Tibial artery (tissue), 4 donors: ENCODE data around the gene LAP3.

Experiments used
- DNase-seq, 2 donors: peaks; one replicate each; pipeline ENCODE4 v3.0.0-alpha.2; 2019
- H3K27ac ChIP-seq, 2 donors: fragments of 200-600 bp; sonication (generic) in 1 of 2; 1 replicate in 1 of 2; 2 replicates in 1 of 2; pipeline ENCODE4 v1.5.1; 2018 to 2019; ENCODE audit warnings: mild to moderate bottlenecking in 1 of 2
- H3K27me3 ChIP-seq, 2 donors: fragments of 200-600 bp; sonication (generic) in 1 of 2; one replicate each; pipeline versions ENCODE4 v1.5.1 to v1.6.0; 2016 to 2019
- H3K36me3 ChIP-seq, 3 donors: fragments of 200-600 bp; sonication (generic) in 2 of 3; one replicate each; pipeline ENCODE4 v1.5.1; 2016 to 2019; ENCODE audit warnings: mild to moderate bottlenecking in 2 of 3
- H3K4me1 ChIP-seq, 4 donors: fragments of 200-600 bp; sonication (generic) in 2 of 4; 1 replicate in 3 of 4; 2 replicates in 1 of 4; pipeline ENCODE4 v1.5.1; 2016 to 2019
- H3K4me3 ChIP-seq, 2 donors: fragments of 200-600 bp; sonication (generic) in 1 of 2; 1 replicate in 1 of 2; 2 replicates in 1 of 2; pipeline ENCODE4 v1.5.1; 2018 to 2019; ENCODE audit warnings: mild to moderate bottlenecking in 2 of 2
- H3K9me3 ChIP-seq, 3 donors: fragments of 200-600 bp; sonication (generic) in 1 of 3; one replicate each; pipeline ENCODE4 v1.5.1; 2016 to 2019
- CTCF ChIP-seq, 2 experiments: fragments of 200-600 bp in 1 of 2; fragments of 450-650 bp in 1 of 2; IDR thresholded peaks; one replicate each; pipeline ENCODE4 v1.5.1; 2017 to 2019; ENCODE audit warnings: antibody characterized with exemption in 2 of 2, mild to moderate bottlenecking in 1 of 2, moderate library complexity in 1 of 2
- intact Hi-C: fragments of 100-400 bp; cut with DNase I; formaldehyde crosslinking; loops from one replicate; pipeline ENCODE4 v1.15.0; 2023; ENCODE audit warnings: low total_unique reads

Gene LAP3

GRCh38 chr4:17623451-17624001 is 46.5 kb downstream of the LAP3 start:
- no peak for TF ChIP-seq CTCF (IDR thresholded peaks at IDR 0.05)
- no peak for DNase-seq
- intact Hi-C loops: no loop called here
- H3K4me1 ChIP-seq: peaks cover 0 to 13% (median 7%) of the 10 kb centered on the region in 4 donors
- no peak overlapping the region for H3K27ac ChIP-seq
- H3K36me3 ChIP-seq: peaks cover 82 to 98% (median 87%) of the 10 kb centered on the region in 3 donors
- H3K4me3 ChIP-seq: no peak overlapping the region
- no peaks in the 10 kb centered on the region for H3K9me3 ChIP-seq
- H3K27me3 ChIP-seq: no peaks in the 10 kb centered on the region

DNA sequence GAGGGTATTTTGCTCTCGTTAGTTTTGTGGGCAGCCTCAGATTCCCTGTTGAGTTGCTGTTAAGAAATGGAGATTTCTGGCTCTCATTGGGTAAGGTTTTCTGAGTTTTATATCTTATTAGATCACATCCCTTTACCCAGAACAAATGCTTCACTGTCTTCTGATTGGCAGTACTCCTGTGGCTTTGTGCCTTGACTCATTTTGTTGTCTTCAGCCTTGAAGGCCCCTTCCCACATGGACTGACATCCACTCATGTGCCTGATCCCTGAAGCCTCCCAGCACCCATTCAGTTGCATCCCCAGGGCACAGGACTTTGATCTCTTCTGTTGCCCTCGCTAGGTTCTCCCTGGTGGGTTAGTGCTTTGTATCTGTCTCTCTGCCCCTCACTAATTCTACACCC is 47.8 kb downstream of the LAP3 start:
- TF ChIP-seq CTCF (IDR thresholded peaks at IDR 0.05): no peak
- no peak for DNase-seq
- no peaks in the 10 kb centered on the region for H3K27me3 ChIP-seq
- peaks cover 82 to 95% (median 87%) of the 10 kb centered on the region in 3 donors for H3K36me3 ChIP-seq
- no peaks in the 10 kb centered on the region for H3K9me3 ChIP-seq
- H3K4me1 ChIP-seq: no peaks in the 10 kb centered on the region
- H3K27ac ChIP-seq: no peak overlapping the region
- intact Hi-C loops: no loop called here
- no peak overlapping the region for H3K4me3 ChIP-seq

GRCh38 chr4:17630228-17630627 is 53.2 kb downstream of the LAP3 start:
- no peak for TF ChIP-seq CTCF (IDR thresholded peaks at IDR 0.05)
- H3K4me1 ChIP-seq: no peaks in the 10 kb centered on the region
- H3K9me3 ChIP-seq: no peaks in the 10 kb centered on the region
- intact Hi-C loops: no loop called here
- DNase-seq: no peak
- no peak overlapping the region for H3K27ac ChIP-seq
- no peaks in the 10 kb centered on the region for H3K27me3 ChIP-seq
- H3K4me3 ChIP-seq: no peak overlapping the region
- H3K36me3 ChIP-seq: peaks cover 60 to 92% (median 79%) of the 10 kb centered on the region in 3 donors

DNA sequence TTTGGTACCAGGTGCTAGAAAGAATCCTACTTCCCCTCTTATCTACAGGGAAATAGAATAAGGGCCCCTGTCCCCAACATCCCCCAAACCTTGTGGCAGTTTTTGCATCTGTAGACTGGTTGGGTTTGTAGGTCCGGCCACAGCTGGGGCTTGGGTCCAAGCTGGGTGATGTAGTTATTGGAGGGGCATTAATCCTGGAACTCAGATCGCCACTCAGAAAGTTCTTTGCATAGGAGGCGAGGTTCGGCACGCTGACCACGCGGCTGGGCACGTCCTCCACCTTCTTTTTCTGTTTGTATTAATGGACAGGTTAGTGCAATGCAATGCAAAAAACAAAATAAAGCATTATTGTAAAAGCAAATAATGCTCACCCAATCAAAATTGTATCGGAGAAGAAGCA is 56.6 kb downstream of the LAP3 start:
- intact Hi-C loops: no loop called here
- no peak for TF ChIP-seq CTCF (IDR thresholded peaks at IDR 0.05)
- peaks cover 27 to 64% (median 46%) of the 10 kb centered on the region in 3 donors for H3K36me3 ChIP-seq
- H3K9me3 ChIP-seq: no peaks in the 10 kb centered on the region
- no peak for DNase-seq
- H3K27me3 ChIP-seq: no peaks in the 10 kb centered on the region
- no peak overlapping the region for H3K4me3 ChIP-seq
- H3K27ac ChIP-seq: no peak overlapping the region
- no peaks in the 10 kb centered on the region for H3K4me1 ChIP-seq

DNA sequence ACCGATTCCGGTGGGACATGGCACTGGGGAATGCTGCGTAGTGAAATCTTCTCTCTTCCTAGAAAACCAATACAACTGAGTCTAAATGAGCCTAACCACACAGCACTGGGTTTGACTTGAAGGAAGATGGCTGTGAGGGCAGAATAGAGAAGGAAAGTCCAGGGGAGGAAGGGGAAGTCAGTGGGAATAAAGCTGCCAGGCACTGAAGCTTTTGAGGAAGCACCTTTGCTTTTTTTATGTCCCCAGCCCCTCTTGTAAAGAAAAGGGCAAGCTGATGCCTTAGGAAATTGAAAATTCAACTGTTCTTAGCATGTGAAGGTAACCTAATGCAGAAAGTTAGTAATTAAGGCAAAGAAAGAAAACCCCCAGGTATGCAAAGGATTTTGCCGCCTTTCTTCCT is 58.1 kb downstream of the LAP3 start:
- no peak for DNase-seq
- H3K4me3 ChIP-seq: no peak overlapping the region
- H3K27me3 ChIP-seq: no peaks in the 10 kb centered on the region
- no peaks in the 10 kb centered on the region for H3K9me3 ChIP-seq
- H3K27ac ChIP-seq: no peak overlapping the region
- intact Hi-C loops: loop anchor here (5.0 kb wide), 1 partner anchor 88 kb away; no protein-coding TSS in a partner anchor
- TF ChIP-seq CTCF (IDR thresholded peaks at IDR 0.05): no peak
- peaks cover 23 to 63% (median 43%) of the 10 kb centered on the region in 3 donors for H3K36me3 ChIP-seq
- no peaks in the 10 kb centered on the region for H3K4me1 ChIP-seq

- Histone ChIP-seq H3K27ac (no peak overlapping the region), H3K4me1 (no peaks in the 10 kb centered on the region), H3K4me3 (no peak overlapping the region), H3K36me3 (peaks cover 23 to 51% (median 37%) of the 10 kb centered on the region in 3 donors), H3K9me3 (no peaks in the 10 kb centered on the region), H3K27me3 (no peaks in the 10 kb centered on the region)
- intact Hi-C loops: loop anchor here (5.0 kb wide), 1 partner anchor 89 kb away; no protein-coding TSS in a partner anchor
- no peak for TF ChIP-seq CTCF (IDR thresholded peaks at IDR 0.05)
- DNase-seq: peak in 1 of 2 donors; percentile 27
These were observed 59.3 kb downstream of the LAP3 start for GRCh38 chr4:17636341-17636695.
